ENCODE results near the gene UNC5C.

The UNC5C gene

DNA sequence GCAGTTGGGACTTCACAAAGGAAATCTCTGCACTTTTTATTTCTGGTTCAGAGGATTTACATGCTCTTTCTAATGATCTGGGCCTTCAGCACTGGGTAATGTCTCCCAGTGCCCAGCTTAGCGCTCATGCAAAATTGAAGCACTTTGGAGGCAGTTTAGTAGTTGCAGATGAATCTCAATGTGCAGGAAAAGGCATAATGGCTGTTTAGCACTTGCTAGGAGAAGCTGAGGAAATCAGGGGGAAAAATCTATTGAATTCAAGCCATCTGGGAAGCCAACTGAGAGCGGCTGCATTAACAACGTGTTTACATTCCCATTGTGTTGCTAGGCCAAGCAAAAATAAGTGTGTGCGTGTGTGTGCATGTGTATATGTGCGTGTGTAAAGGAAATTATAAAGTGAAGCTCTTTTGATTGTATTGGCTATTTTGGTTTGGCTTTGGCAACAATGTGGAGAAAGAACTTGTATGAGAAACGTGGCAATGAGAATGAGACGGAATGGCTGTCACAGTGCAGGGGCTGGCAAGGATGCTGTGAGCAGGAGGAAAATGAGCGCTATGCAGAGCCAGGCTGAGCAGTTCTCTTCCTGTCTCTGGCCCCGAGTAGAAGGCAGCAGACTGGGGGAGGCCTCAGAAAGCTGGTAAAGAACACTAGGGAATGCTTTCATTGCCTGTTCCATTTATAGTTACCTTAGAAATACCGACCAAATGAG, 231.5 kb downstream of the UNC5C start:
- no peak for DNase-seq

GRCh38 chr4:95314573-95314972, 234.2 kb downstream of the UNC5C start:
- DNase-seq = no peak

DNA sequence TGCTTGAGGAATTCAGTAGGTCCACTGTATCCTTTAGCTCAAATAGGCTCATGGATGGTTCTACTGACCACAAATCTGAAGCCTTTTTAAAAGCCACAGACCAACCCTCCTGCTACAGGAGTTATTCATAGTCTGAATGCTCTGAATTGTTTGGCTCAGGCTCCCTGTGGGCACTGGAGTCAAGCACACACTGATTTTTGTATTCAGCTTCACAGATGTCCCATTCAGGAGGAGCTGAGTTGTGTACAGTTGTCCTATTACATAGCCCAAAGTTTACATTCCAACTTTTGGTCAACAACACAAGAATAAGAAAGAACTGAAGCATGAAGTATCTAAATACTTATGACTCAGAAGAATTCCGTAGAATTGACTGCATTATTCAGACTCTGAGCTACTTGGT, 243.9 kb downstream of the UNC5C start:
- DNase-seq = no peak

GRCh38 chr4:95300304-95300703, 248.5 kb downstream of the UNC5C start:
- DNase-seq = no peak

GRCh38 chr4:95296052-95296451, 252.7 kb downstream of the UNC5C start:
- no peak for DNase-seq

GRCh38 chr4:95295157-95295556, 253.6 kb downstream of the UNC5C start:
- no peak for DNase-seq

DNA sequence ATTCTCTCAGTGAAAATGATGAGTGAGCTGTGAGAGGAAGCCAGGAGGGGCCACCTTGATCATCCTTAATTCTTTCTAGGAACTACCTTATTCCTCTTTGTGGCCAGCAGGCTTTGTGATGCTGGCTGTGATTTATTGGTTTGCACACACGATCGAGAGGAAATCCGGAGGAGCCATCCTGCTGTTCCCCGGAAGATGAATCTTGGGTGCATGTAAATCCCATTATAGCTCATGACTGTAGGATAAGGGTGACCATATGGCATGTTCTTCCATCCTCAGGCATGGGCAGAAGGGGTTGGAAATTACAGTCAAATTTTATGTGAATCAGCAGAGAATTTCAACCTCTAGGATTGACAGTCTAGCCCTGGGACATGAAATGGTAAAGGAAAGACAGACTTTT, 254.5 kb downstream of the UNC5C start:
- DNase-seq = no peak

- no peak for DNase-seq
Measured at GRCh38 chr4:95293014-95293413, 255.8 kb downstream of the UNC5C start.

DNA sequence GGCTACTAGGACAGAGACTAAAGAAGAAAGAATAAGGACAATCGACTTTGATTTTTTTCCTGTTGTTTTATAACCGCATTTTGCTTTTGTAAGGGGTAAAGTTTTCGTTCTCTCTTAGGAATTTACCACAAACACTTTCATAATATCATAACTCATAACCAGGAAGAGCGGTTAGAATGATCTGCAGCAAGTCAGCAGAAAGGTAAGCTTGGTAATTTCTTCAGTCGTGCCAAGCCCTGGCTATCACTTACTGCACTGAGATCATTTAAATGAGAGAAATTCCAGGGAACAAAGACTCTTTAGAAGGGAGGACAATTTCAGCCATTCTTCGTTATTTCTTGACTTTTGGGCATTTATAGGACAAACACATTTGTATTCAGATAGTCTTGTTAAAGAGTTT, 258.1 kb downstream of the UNC5C start:
- no peak for DNase-seq

GRCh38 chr4:95289028-95289634, 259.6 kb downstream of the UNC5C start:
- no peak for DNase-seq

- no peak for DNase-seq
Measured at GRCh38 chr4:95288552-95288951, 260.2 kb downstream of the UNC5C start.

DNA sequence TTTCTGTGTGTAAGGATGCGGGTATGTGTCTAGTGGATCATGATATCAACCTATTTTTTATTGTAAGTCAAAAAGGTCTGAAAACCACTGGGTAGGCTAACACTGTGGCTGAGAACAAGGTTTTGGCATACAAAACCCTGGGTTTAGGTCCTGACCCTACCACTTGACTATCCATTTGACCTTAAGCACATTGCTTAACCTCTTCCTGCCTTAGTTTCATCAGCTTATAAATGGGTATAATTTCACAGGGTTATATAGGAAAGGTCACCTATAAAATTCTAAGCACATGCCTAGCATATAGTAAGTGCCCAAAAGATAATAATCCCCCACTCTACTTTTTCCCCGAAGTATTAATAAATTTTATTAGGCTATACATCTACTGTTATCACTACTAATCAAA, 263.0 kb downstream of the UNC5C start:
- DNase-seq = no peak

DNA sequence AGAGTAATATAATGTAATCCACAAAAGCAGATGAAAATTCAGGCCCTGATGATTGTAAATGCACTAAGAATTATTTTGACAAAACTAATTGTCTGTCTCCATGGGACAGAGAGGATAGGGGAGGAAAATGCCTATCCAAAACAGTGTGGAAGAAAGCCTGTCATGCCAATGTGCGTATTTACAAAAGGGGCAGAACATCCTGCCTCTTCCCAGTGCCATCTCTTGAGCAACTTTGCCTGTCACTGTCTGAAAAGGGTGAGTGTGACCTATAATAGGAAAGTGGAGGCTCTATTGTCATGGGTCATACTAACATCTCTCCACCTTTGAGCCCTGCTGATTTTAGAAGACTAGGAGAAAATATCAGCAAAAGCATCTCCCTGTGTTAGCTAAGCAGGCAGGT, 264.1 kb downstream of the UNC5C start:
- DNase-seq = no peak

DNA sequence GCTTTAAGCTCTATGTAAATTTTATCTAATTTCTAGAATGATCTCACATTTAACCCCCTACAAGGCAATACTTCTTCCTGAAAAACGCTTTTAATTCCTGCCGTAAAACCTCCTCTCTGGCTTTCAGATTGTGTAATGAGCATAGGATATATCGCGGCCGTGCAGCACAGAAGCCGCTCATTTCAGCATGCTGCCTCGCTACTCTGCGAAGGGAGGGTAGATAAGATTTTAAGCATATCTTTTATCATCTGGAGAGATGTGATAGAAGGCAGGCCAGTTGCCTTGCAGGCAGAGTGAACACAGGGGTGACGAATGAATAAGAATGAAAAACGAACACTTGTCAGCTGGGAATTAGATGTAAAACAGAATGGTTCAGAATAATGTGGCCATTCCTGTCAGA, 265.5 kb downstream of the UNC5C start:
- no peak for DNase-seq

- no peak for DNase-seq
Measured at GRCh38 chr4:95272797-95273196, 276.0 kb downstream of the UNC5C start.

DNA sequence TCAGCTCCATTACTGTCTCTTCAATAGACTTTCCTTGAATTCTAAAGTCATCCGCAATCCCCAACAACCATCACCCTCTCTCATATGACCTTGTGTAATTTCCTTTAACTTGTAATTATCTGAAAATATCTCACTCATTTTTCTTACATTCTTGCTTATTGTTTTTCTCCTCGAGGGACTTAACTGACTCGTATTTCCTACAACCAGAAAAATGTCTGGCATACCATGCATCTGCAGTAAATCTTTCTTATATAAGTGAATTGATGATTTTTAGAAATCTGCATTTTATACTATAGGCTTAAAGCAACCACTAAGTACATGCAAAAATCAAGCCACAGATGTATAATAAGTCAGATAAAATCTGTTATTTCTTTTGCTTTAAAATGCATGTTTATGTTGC, 276.7 kb downstream of the UNC5C start:
- no peak for DNase-seq

DNA sequence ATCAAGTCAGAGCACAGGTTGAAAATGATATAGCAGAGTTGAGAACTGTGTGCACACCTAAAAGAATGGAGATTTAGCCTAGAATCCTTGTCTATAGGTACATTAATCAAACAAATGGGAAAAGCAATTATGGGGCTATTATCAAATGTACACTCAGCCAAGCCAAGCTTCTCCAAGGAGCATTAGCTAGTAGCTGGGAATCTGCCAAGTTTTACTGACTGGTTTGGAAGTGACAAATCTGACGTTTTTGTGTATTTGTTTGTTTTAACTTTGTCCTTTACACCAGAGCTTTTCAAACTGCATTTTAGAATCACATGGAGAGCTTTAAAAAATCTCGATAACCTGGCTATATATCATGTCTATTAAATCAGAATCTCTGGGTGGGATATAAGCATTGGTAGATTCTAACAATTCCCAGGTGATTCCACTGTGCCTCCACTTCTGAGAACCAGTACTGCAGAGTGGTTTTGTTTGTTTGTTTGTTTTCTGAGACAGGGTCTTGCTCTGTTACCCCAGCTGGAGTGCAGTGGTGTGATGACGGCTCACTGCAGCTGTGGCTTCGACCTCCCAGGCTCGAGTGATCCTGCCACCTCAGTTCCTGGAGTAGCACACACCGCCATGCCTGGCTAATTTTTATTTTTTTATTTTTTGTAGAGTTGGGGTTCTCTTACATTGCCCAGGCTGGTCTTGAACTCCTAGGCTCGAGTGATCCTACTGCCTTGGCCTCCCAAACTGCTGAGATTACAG, 279.8 kb downstream of the UNC5C start:
- DNase-seq = no peak

DNA sequence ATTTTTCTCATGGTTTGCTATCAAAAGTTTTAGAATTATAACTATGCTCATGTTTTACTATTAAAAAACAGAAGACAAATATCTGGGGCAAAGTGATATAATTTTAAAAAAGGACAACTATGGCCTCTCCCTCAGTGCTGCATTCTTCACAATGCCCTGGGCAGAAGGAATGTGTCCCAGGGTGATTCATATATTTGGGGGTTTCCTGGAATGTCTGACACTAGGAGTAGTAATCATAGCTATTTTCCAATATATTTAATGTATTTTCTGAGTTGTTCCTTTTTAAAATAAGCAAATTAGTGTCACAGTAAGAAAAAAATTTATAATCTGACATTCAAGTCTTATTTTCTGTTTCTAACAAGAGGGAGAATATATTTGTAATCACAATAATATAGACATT, 281.7 kb downstream of the UNC5C start:
- DNase-seq = no peak

- DNase-seq = no peak
Measured at GRCh38 chr4:95265814-95266740, 282.7 kb downstream of the UNC5C start.

GRCh38 chr4:95264843-95265242, 283.9 kb downstream of the UNC5C start:
- no peak for DNase-seq

GRCh38 chr4:95263960-95264359, 284.8 kb downstream of the UNC5C start:
- DNase-seq = no peak

DNA sequence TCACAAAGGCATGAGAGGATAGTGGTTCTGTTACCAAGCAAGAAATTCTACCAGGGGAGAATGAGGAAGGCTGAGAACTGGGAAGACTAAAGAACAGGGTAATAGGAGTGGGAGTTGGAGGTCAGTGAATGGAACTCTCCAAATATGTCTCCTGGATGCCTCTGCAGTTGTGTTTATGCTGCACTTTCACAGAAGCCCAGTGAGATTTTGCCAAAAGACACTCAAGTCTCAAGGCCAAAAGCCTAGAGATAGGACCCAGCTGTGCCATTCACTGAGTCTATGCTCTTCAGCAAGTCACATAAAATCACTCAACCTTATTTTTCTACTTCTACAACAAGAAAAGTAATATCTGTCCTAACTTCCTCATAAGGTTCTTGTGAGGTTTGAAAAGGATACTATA, 285.4 kb downstream of the UNC5C start:
- DNase-seq = no peak
